PFSK-1 (cell line): ENCODE data around the gene EYA2. TPM values are rescaled to one million over a fixed set of nuclear protein-coding genes. Genes with fewer than 3 reads are reported as not detected.

Source experiments
- FOXP2 ChIP-seq: optimal IDR thresholded peaks from 2 replicates; pipeline ENCODE3; 2011; ENCODE audit warnings: borderline replicate concordance, control low read depth, inconsistent platforms; ENCODE audit not compliant: insufficient read depth; ENCODE audit errors: extremely low read length, extremely low read depth
- POLR2AphosphoS5 ChIP-seq: IDR thresholded peaks from 2 replicates; pipeline ENCODE4 v1.6.1; 2012; ENCODE audit warnings: low read depth, mild to moderate bottlenecking, control low read depth, low read length, moderate library complexity
- SIN3A ChIP-seq: IDR thresholded peaks from 2 replicates; pipeline ENCODE4 v1.6.1; 2012; ENCODE audit warnings: mild to moderate bottlenecking, low read length, moderate library complexity, borderline replicate concordance; ENCODE audit not compliant: insufficient read depth
- TAF1 ChIP-seq: IDR thresholded peaks from 2 replicates; pipeline ENCODE4 v1.6.1; 2012; ENCODE audit warnings: low read length, control low read depth, borderline replicate concordance; ENCODE audit not compliant: insufficient read depth
- polyA plus RNA-seq: library from polyadenylated mRNA; unstranded; fragments of >200 nt; gene quantifications from one replicate; pipeline ENCODE4 v1.2.1, GENCODE V29; 2012; ENCODE audit warnings: low read depth, missing spikeins; ENCODE audit not compliant: insufficient read length
- TF ChIP-seq, protein P1 (sequence below), 2 experiments: IDR thresholded peaks; 2 replicates each; pipeline versions ENCODE4 v1.6.1 to v1.8.0; 2011 to 2012; ENCODE audit warnings: low read depth in 2 of 2, low read length in 2 of 2, control low read depth in 1 of 2, inconsistent platforms in 1 of 2, mild to moderate bottlenecking in 1 of 2, moderate library complexity in 1 of 2; ENCODE audit not compliant: insufficient read depth in 1 of 2

The EYA2 gene, protein sequence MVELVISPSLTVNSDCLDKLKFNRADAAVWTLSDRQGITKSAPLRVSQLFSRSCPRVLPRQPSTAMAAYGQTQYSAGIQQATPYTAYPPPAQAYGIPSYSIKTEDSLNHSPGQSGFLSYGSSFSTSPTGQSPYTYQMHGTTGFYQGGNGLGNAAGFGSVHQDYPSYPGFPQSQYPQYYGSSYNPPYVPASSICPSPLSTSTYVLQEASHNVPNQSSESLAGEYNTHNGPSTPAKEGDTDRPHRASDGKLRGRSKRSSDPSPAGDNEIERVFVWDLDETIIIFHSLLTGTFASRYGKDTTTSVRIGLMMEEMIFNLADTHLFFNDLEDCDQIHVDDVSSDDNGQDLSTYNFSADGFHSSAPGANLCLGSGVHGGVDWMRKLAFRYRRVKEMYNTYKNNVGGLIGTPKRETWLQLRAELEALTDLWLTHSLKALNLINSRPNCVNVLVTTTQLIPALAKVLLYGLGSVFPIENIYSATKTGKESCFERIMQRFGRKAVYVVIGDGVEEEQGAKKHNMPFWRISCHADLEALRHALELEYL
- not detected for polyA plus RNA-seq

DNA sequence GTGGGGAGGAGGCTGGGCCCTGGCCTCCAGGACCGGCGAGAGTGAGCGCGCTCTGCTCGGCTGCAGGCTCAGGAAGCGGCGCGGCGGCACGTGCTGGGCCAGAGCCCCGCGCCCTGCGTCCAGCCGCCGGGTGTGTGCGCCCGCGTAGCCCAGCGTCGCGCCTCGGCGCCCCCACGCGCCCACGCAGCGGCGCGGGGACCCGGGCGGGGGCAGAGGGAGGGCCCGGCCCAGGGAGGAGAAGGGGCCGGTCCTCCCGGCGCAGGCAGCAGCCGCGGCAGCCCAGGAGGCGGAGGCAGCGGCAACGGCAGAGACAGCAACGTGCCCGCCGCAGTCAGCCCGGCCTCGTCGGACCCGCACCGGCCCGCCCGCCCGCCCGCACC lies at the start of gene EYA2:
Gene EYA2 (plus strand): TSS at position 265 of the 380 bp plus-strand sequence. CDS start 95,168 bp downstream, outside the sequence.
- no peak for TF ChIP-seq TAF1
- TF ChIP-seq, protein P1, sequence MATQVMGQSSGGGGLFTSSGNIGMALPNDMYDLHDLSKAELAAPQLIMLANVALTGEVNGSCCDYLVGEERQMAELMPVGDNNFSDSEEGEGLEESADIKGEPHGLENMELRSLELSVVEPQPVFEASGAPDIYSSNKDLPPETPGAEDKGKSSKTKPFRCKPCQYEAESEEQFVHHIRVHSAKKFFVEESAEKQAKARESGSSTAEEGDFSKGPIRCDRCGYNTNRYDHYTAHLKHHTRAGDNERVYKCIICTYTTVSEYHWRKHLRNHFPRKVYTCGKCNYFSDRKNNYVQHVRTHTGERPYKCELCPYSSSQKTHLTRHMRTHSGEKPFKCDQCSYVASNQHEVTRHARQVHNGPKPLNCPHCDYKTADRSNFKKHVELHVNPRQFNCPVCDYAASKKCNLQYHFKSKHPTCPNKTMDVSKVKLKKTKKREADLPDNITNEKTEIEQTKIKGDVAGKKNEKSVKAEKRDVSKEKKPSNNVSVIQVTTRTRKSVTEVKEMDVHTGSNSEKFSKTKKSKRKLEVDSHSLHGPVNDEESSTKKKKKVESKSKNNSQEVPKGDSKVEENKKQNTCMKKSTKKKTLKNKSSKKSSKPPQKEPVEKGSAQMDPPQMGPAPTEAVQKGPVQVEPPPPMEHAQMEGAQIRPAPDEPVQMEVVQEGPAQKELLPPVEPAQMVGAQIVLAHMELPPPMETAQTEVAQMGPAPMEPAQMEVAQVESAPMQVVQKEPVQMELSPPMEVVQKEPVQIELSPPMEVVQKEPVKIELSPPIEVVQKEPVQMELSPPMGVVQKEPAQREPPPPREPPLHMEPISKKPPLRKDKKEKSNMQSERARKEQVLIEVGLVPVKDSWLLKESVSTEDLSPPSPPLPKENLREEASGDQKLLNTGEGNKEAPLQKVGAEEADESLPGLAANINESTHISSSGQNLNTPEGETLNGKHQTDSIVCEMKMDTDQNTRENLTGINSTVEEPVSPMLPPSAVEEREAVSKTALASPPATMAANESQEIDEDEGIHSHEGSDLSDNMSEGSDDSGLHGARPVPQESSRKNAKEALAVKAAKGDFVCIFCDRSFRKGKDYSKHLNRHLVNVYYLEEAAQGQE (IDR thresholded peaks at IDR 0.05; ENCODE audit: insufficient read depth in 1 of 2, low read depth in 2 of 2, low read length in 2 of 2) = no peak
- TF ChIP-seq FOXP2 = no peak
- TF ChIP-seq SIN3A = no peak
- TF ChIP-seq POLR2AphosphoS5 = no peak

DNA sequence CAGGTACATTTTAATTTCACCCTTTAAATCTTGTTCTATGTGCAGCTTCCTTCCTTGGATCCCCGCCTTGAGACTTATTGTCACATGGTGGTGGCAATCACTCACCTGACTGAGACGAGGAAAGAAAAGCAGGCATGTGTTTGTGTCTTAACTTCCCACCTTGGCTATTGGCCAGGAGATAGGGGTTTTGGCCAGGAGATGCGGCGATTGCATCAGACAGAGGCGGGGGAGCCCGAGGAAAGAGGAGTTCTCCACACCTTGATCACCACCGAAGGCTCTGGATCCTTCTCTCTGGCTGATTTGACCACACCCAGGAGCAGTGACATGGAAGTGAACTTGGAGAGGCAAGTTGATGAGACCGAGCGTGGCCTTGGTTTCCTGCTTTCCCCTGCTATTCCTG lies 49.7 kb upstream of the EYA2 start:
- TF ChIP-seq, protein P1 (IDR thresholded peaks at IDR 0.05; ENCODE audit: insufficient read depth in 1 of 2, low read depth in 2 of 2, low read length in 2 of 2) = no peak

DNA sequence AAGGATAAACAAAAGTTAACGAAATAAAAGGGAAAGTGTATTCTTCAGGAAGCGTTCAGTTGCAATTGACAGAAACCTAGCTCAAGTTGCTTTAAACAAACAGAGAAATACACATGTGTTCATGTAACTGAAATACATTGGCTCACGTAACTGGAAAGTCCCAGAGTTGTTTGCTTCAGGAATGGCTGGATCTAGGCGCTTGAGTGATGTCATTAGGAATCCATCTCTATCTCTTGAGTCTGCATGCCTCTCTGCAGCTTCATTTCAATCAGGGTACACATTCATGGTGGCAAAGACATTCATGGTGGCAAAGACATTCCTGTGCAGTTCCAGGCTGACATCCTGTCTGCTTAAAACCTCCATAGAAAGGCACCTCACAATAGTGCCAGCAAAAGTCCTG lies 45.4 kb upstream of the EYA2 start:
- TF ChIP-seq POLR2AphosphoS5 = no peak
- no peak for TF ChIP-seq TAF1
- TF ChIP-seq SIN3A = no peak
- TF ChIP-seq FOXP2 = no peak
- TF ChIP-seq, protein P1 (IDR thresholded peaks at IDR 0.05; ENCODE audit: insufficient read depth in 1 of 2, low read depth in 2 of 2, low read length in 2 of 2) = no peak

DNA sequence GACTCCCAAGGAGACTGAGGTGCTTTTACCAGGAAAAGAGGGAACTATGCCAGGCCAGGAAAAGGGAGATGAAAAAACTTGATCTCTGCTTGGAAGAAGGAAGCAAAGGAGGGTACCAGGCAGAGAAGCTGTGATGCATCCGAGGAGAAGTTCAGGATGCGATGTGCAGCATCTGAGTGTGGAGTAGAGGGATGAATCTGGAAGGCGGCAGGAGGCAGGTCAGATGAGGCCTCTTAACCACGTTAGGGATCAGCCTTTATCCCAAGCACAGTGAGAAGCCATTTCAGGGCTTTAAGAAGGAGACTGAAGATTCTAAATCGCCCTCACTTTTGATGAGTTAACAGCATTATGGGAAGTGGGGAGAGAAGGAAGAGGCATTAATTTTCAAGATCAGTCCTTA lies 44.9 kb upstream of the EYA2 start:
- no peak for TF ChIP-seq FOXP2
- TF ChIP-seq TAF1 = no peak
- TF ChIP-seq, protein P1 (IDR thresholded peaks at IDR 0.05; ENCODE audit: insufficient read depth in 1 of 2, low read depth in 2 of 2, low read length in 2 of 2) = no peak
- no peak for TF ChIP-seq SIN3A
- no peak for TF ChIP-seq POLR2AphosphoS5
